Measurements from ENCODE around the gene SHB.

DNA sequence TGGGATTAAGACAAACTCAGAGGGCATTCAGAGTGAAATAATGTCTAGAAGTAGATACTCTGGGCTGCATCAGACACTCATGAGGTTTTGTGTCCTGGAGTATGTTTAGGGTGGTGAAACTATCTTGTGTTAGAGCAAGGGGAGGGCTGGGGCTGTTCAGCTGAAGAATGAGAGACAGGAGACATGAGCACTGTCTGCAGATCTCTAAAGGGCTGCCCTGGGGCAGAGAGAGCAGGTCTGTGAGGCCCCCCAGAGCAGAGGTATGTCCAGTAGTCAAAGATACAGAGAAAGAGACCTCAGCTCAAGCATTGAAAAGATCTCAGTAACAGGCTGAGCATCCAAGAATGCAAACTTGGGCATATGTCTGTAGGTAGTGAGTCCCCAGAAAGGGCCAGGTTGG lies 45.9 kb upstream of the SHB start:
- TF ChIP-seq, protein P1, sequence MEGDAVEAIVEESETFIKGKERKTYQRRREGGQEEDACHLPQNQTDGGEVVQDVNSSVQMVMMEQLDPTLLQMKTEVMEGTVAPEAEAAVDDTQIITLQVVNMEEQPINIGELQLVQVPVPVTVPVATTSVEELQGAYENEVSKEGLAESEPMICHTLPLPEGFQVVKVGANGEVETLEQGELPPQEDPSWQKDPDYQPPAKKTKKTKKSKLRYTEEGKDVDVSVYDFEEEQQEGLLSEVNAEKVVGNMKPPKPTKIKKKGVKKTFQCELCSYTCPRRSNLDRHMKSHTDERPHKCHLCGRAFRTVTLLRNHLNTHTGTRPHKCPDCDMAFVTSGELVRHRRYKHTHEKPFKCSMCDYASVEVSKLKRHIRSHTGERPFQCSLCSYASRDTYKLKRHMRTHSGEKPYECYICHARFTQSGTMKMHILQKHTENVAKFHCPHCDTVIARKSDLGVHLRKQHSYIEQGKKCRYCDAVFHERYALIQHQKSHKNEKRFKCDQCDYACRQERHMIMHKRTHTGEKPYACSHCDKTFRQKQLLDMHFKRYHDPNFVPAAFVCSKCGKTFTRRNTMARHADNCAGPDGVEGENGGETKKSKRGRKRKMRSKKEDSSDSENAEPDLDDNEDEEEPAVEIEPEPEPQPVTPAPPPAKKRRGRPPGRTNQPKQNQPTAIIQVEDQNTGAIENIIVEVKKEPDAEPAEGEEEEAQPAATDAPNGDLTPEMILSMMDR (IDR thresholded peaks at IDR 0.05), result no peak
- no peak for TF ChIP-seq ZFX (IDR thresholded peaks at IDR 0.05; ENCODE audit: borderline replicate concordance)

Measured in 22Rv1 (cell line).